Memory B cell (primary cell): ENCODE data around the gene EPHA3.

ENCODE experiments used
- ATAC-seq: fragments of 150-1000 bp; cut with Tn5 transposase; 2 replicates; pipeline ENCODE4 v1.10.0; 2021; ENCODE audit warnings: low read depth, mild to moderate bottlenecking, moderate library complexity
- DNase-seq, 2 donors: peaks; one replicate each; pipeline ENCODE4 v3.0.0; 2022; ENCODE audit warnings: low spot score in 2 of 2
- H3K27ac Mint-ChIP-seq: one replicate; pipeline ENCODE4 v1.8.0; 2022; ENCODE audit warnings: mild to moderate bottlenecking, moderate library complexity, mixed read lengths
- H3K27me3 Mint-ChIP-seq: one replicate; pipeline ENCODE4 v1.8.0; 2022; ENCODE audit warnings: mixed read lengths
- H3K36me3 Mint-ChIP-seq: one replicate; pipeline ENCODE4 v1.8.0; 2022; ENCODE audit warnings: mild to moderate bottlenecking, mixed read lengths
- H3K4me1 Mint-ChIP-seq: one replicate; pipeline ENCODE4 v1.8.0; 2022; ENCODE audit warnings: mixed read lengths
- H3K4me3 Mint-ChIP-seq: one replicate; pipeline ENCODE4 v1.8.0; 2022; ENCODE audit warnings: mild to moderate bottlenecking, moderate library complexity, mixed read lengths
- H3K9me3 Mint-ChIP-seq: one replicate; pipeline ENCODE4 v1.8.0; 2022; ENCODE audit warnings: mixed read lengths

Gene EPHA3

GRCh38 chr3:89107461-89108290, at the start of gene EPHA3:
Gene EPHA3, plus strand, starts transcription at chr3:89107621. Its CDS starts 128 bp downstream, at chr3:89107749.
- H3K27ac Mint-ChIP-seq: no peak within 1 kb of the TSS
- no peaks in the 10 kb centered on the region for H3K9me3 Mint-ChIP-seq
- no peaks in the 10 kb centered on the region for H3K36me3 Mint-ChIP-seq
- peaks cover 8% of the 10 kb centered on the region for H3K4me1 Mint-ChIP-seq
- DNase-seq (peak; percentile 18 to 37), ATAC-seq (peak; percentile 87)
- H3K27me3 Mint-ChIP-seq: peaks cover 6% of the 10 kb centered on the region
- peak within 1 kb of the TSS; percentile 80 for H3K4me3 Mint-ChIP-seq

GRCh38 chr3:89058371-89058770, 49.0 kb upstream of the EPHA3 start:
- no peaks in the 10 kb centered on the region for H3K4me1 Mint-ChIP-seq
- H3K4me3 Mint-ChIP-seq: no peak overlapping the region
- DNase-seq (no peak), ATAC-seq (no peak)
- H3K27ac Mint-ChIP-seq: no peak overlapping the region
- H3K36me3 Mint-ChIP-seq: no peaks in the 10 kb centered on the region
- peaks cover 2% of the 10 kb centered on the region for H3K9me3 Mint-ChIP-seq
- no peaks in the 10 kb centered on the region for H3K27me3 Mint-ChIP-seq

- Mint-ChIP-seq H3K4me1 (no peaks in the 10 kb centered on the region), H3K4me3 (no peak overlapping the region), H3K36me3 (no peaks in the 10 kb centered on the region), H3K9me3 (peaks cover 2% of the 10 kb centered on the region), H3K27me3 (no peaks in the 10 kb centered on the region), H3K27ac (no peak overlapping the region)
- DNase-seq (no peak), ATAC-seq (no peak)
Observed at GRCh38 chr3:89059211-89059925, 48.1 kb upstream of the EPHA3 start.

GRCh38 chr3:89061259-89061658, 46.2 kb upstream of the EPHA3 start:
- no peak for DNase-seq
- H3K9me3 Mint-ChIP-seq: peaks cover 2% of the 10 kb centered on the region
- H3K27ac Mint-ChIP-seq: no peak overlapping the region
- H3K4me1 Mint-ChIP-seq: no peaks in the 10 kb centered on the region
- H3K27me3 Mint-ChIP-seq: no peaks in the 10 kb centered on the region
- no peak for ATAC-seq
- no peak overlapping the region for H3K4me3 Mint-ChIP-seq
- no peaks in the 10 kb centered on the region for H3K36me3 Mint-ChIP-seq

- Mint-ChIP-seq H3K4me1 (no peaks in the 10 kb centered on the region), H3K4me3 (no peak overlapping the region), H3K36me3 (no peaks in the 10 kb centered on the region), H3K27ac (no peak overlapping the region), H3K27me3 (no peaks in the 10 kb centered on the region), H3K9me3 (peaks cover 3% of the 10 kb centered on the region)
- ATAC-seq: no peak
- DNase-seq: no peak
Observed at GRCh38 chr3:89067736-89068135, 39.7 kb upstream of the EPHA3 start.

GRCh38 chr3:89072642-89073041, 34.8 kb upstream of the EPHA3 start:
- H3K27me3 Mint-ChIP-seq: no peaks in the 10 kb centered on the region
- H3K4me1 Mint-ChIP-seq: no peaks in the 10 kb centered on the region

GRCh38 chr3:89079944-89080343, 27.5 kb upstream of the EPHA3 start:
- ATAC-seq (no peak), DNase-seq (no peak)
- Mint-ChIP-seq H3K4me1 (no peaks in the 10 kb centered on the region), H3K4me3 (no peak overlapping the region), H3K27me3 (no peaks in the 10 kb centered on the region), H3K27ac (no peak overlapping the region), H3K36me3 (no peaks in the 10 kb centered on the region), H3K9me3 (no peaks in the 10 kb centered on the region)

More at GRCh38 chr3:89072642-89073041, 34.8 kb upstream of the EPHA3 start:
- Mint-ChIP-seq H3K9me3 (peaks cover 4% of the 10 kb centered on the region), H3K27ac (no peak overlapping the region), H3K36me3 (no peaks in the 10 kb centered on the region), H3K4me3 (no peak overlapping the region)
- ATAC-seq (no peak), DNase-seq (no peak)

- H3K27ac Mint-ChIP-seq: no peak overlapping the region
- no peaks in the 10 kb centered on the region for H3K36me3 Mint-ChIP-seq
- no peaks in the 10 kb centered on the region for H3K9me3 Mint-ChIP-seq
- no peaks in the 10 kb centered on the region for H3K4me1 Mint-ChIP-seq
- H3K4me3 Mint-ChIP-seq: no peak overlapping the region
- DNase-seq (no peak), ATAC-seq (no peak)
- no peaks in the 10 kb centered on the region for H3K27me3 Mint-ChIP-seq
Observed at GRCh38 chr3:89087851-89088250, 19.6 kb upstream of the EPHA3 start.

- Mint-ChIP-seq H3K27ac (no peak overlapping the region), H3K9me3 (no peaks in the 10 kb centered on the region)
- ATAC-seq: no peak
Observed at GRCh38 chr3:89098173-89098572, 9.2 kb upstream of the EPHA3 start.

GRCh38 chr3:89098964-89099585, 8.3 kb upstream of the EPHA3 start:
- DNase-seq (peak; percentile 26 to 40), ATAC-seq (peak; percentile 74)
- no peaks in the 10 kb centered on the region for H3K4me1 Mint-ChIP-seq
- H3K27me3 Mint-ChIP-seq: no peaks in the 10 kb centered on the region
- no peak overlapping the region for H3K27ac Mint-ChIP-seq
- no peaks in the 10 kb centered on the region for H3K9me3 Mint-ChIP-seq
- no peaks in the 10 kb centered on the region for H3K36me3 Mint-ChIP-seq
- no peak overlapping the region for H3K4me3 Mint-ChIP-seq

More at GRCh38 chr3:89098173-89098572, 9.2 kb upstream of the EPHA3 start:
- H3K36me3 Mint-ChIP-seq: no peaks in the 10 kb centered on the region
- no peaks in the 10 kb centered on the region for H3K27me3 Mint-ChIP-seq
- no peak for DNase-seq
- no peaks in the 10 kb centered on the region for H3K4me1 Mint-ChIP-seq
- H3K4me3 Mint-ChIP-seq: no peak overlapping the region

- Mint-ChIP-seq H3K27me3 (no peaks in the 10 kb centered on the region), H3K4me3 (no peak overlapping the region), H3K27ac (no peak overlapping the region), H3K9me3 (no peaks in the 10 kb centered on the region), H3K36me3 (no peaks in the 10 kb centered on the region), H3K4me1 (no peaks in the 10 kb centered on the region)
- DNase-seq (no peak), ATAC-seq (no peak)
Observed at GRCh38 chr3:89101251-89101650, 6.2 kb upstream of the EPHA3 start.

GRCh38 chr3:89101921-89102320, 5.5 kb upstream of the EPHA3 start:
- no peaks in the 10 kb centered on the region for H3K27me3 Mint-ChIP-seq
- no peak overlapping the region for H3K27ac Mint-ChIP-seq
- no peaks in the 10 kb centered on the region for H3K36me3 Mint-ChIP-seq
- no peaks in the 10 kb centered on the region for H3K9me3 Mint-ChIP-seq
- H3K4me1 Mint-ChIP-seq: no peaks in the 10 kb centered on the region
- DNase-seq (no peak), ATAC-seq (no peak)
- no peak overlapping the region for H3K4me3 Mint-ChIP-seq

GRCh38 chr3:89104499-89104898, 2.9 kb upstream of the EPHA3 start:
- no peak for DNase-seq
- H3K9me3 Mint-ChIP-seq: no peaks in the 10 kb centered on the region
- H3K4me1 Mint-ChIP-seq: peaks cover 8% of the 10 kb centered on the region
- H3K4me3 Mint-ChIP-seq: no peak overlapping the region
- H3K27me3 Mint-ChIP-seq: peaks cover 6% of the 10 kb centered on the region
- H3K36me3 Mint-ChIP-seq: no peaks in the 10 kb centered on the region
- ATAC-seq: no peak
- H3K27ac Mint-ChIP-seq: no peak overlapping the region

- H3K9me3 Mint-ChIP-seq: no peaks in the 10 kb centered on the region
- DNase-seq: no peak
- peaks cover 8% of the 10 kb centered on the region for H3K4me1 Mint-ChIP-seq
- ATAC-seq: no peak
- H3K4me3 Mint-ChIP-seq: no peak overlapping the region
- H3K36me3 Mint-ChIP-seq: no peaks in the 10 kb centered on the region
- no peak overlapping the region for H3K27ac Mint-ChIP-seq
- H3K27me3 Mint-ChIP-seq: peaks cover 6% of the 10 kb centered on the region
Observed at GRCh38 chr3:89105503-89105902, 1.9 kb upstream of the EPHA3 start.
